Measurements from ENCODE around the gene SIM1. TPM values are rescaled to one million over a fixed set of nuclear protein-coding genes. Genes with fewer than 3 reads are reported as not detected.
"Not testable (repeated sequence)": the region's sequence is repeated elsewhere in the genome, so short reads cannot be mapped to it uniquely, and the experiment has no call there.

SIM1 gene
- total and polyA plus RNA-seq, 2 experiments from 2014 or later: 0.30 TPM; not detected in 1

DNA sequence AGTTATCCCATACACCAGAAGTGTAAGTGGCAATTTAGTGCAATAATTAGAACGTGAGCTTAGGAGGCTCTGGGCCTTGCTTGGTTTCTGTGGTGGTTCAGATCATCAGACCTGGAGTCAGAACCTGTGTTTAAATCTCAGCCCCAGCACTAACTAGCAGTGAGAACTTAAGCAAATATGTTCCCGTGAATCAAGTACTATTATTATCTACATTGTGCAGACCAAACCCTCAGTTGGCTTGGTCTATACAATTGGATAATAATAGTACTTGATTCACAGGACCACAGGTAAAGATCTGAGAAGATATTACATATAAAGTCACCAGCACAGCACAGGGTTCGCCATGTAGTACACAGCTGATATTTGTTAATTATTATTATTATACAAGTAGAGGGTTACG is 93.1 kb downstream of the SIM1 start:
- Histone ChIP-seq H3K27ac (no peak overlapping the region), H3K9me2 (replicated peaks; ENCODE audit: insufficient read depth) (no peaks in the 10 kb centered on the region), H2AFZ (no peak overlapping the region), H4K20me1 (ENCODE audit: insufficient read depth, poor library complexity, severe bottlenecking) (no peaks in the 10 kb centered on the region), H3K4me2 (no peak overlapping the region), H3K27me3 (no peaks in the 10 kb centered on the region), H3K4me3 (no peak overlapping the region), H3K9me3 (ENCODE audit: low read depth) (no peaks in the 10 kb centered on the region), H3K79me2 (no peaks in the 10 kb centered on the region), H3K4me1 (ENCODE audit: insufficient read depth) (no peaks in the 10 kb centered on the region), H3K36me3 (replicated peaks; ENCODE audit: insufficient read depth, low read depth) (no peaks in the 10 kb centered on the region)
- WGBS (ENCODE audit: low lambda C conversion rate, missing lambda C conversion rate): 88% methylated on average over 4 of the region's 4 CpGs
- TF ChIP-seq EZH2phosphoT487 (IDR thresholded peaks at IDR 0.05; ENCODE audit: low read depth, severe bottlenecking, unreplicated experiment) (no peak), EZH2 (IDR thresholded peaks at IDR 0.05; ENCODE audit: borderline replicate concordance) (no peak), CTCF (IDR thresholded peaks at IDR 0.05; ENCODE audit: poor library complexity) (no peak)
- DNase-seq (ENCODE audit: low spot score): no peak

DNA sequence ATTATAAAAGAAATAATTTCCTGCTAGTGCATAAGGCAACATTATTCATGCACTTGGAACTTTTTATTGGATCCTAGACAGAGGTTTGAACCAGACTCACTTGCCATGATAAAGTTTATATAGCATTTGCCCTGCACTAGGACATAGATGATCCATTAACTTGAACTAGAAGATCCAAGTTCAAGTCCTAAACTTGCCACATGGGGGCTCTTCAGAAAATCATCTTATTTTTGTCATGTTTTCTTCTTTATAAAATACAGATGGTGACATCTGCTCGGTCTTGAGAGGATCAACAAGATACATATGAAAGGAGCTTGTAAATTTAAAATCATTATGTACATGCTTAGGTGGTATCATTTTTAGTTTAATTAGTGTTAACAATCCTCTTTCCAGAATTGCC is 94.5 kb downstream of the SIM1 start:
- Histone ChIP-seq H3K79me2 (no peaks in the 10 kb centered on the region), H4K20me1 (ENCODE audit: insufficient read depth, poor library complexity, severe bottlenecking) (no peaks in the 10 kb centered on the region), H3K4me2 (no peak overlapping the region), H3K9me3 (ENCODE audit: low read depth) (no peaks in the 10 kb centered on the region), H2AFZ (no peak overlapping the region), H3K9me2 (replicated peaks; ENCODE audit: insufficient read depth) (no peaks in the 10 kb centered on the region), H3K36me3 (replicated peaks; ENCODE audit: insufficient read depth, low read depth) (no peaks in the 10 kb centered on the region), H3K27ac (no peak overlapping the region), H3K27me3 (no peaks in the 10 kb centered on the region), H3K4me1 (ENCODE audit: insufficient read depth) (no peaks in the 10 kb centered on the region), H3K4me3 (no peak overlapping the region)
- no peak for TF ChIP-seq EZH2 (IDR thresholded peaks at IDR 0.05; ENCODE audit: borderline replicate concordance)
- TF ChIP-seq EZH2phosphoT487 (IDR thresholded peaks at IDR 0.05; ENCODE audit: low read depth, severe bottlenecking, unreplicated experiment): no peak
- TF ChIP-seq CTCF (IDR thresholded peaks at IDR 0.05; ENCODE audit: poor library complexity): no peak
- DNase-seq (ENCODE audit: low spot score): no peak
- 70% methylated on average over 1 of the region's 1 CpG for WGBS (ENCODE audit: low lambda C conversion rate, missing lambda C conversion rate)

DNA sequence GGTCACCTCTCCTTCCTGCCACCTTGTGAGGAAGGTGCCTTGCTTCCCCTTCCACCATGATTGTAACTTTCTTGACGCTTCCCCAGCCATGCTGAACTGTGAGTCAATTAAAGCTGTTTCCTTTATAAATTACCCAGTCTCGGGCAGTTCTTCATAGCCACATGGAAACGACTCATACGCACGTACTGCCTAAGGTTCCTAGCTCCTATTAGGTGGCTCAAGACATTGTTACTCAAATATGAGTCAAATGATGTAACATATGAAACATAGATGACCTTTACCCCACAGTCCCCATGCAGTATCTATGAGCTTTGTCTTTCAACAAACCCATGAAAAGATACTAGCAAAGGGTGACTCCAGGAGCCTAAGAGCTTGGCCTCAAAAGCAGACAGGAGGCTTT is 98.3 kb downstream of the SIM1 start:
- TF ChIP-seq CTCF (IDR thresholded peaks at IDR 0.05; ENCODE audit: poor library complexity) (no peak), EZH2phosphoT487 (IDR thresholded peaks at IDR 0.05; ENCODE audit: low read depth, severe bottlenecking, unreplicated experiment) (no peak), EZH2 (IDR thresholded peaks at IDR 0.05; ENCODE audit: borderline replicate concordance) (no peak)
- Histone ChIP-seq H4K20me1 (ENCODE audit: insufficient read depth, poor library complexity, severe bottlenecking) (no peaks in the 10 kb centered on the region), H3K9me3 (ENCODE audit: low read depth) (no peaks in the 10 kb centered on the region), H3K36me3 (replicated peaks; ENCODE audit: insufficient read depth, low read depth) (no peaks in the 10 kb centered on the region), H3K4me2 (no peak overlapping the region), H3K4me1 (ENCODE audit: insufficient read depth) (no peaks in the 10 kb centered on the region), H3K9me2 (replicated peaks; ENCODE audit: insufficient read depth) (no peaks in the 10 kb centered on the region), H3K79me2 (no peaks in the 10 kb centered on the region), H3K27me3 (no peaks in the 10 kb centered on the region), H3K27ac (no peak overlapping the region), H2AFZ (no peak overlapping the region), H3K4me3 (no peak overlapping the region)
- 98% methylated on average over 5 of the region's 5 CpGs for WGBS (ENCODE audit: low lambda C conversion rate, missing lambda C conversion rate)
- DNase-seq (ENCODE audit: low spot score): peak; percentile 18

GRCh38 chr6:100363651-100364050 is 101.1 kb downstream of the SIM1 start:
- Histone ChIP-seq H3K4me1 (ENCODE audit: insufficient read depth) (no peaks in the 10 kb centered on the region), H3K79me2 (no peaks in the 10 kb centered on the region), H3K9me2 (replicated peaks; ENCODE audit: insufficient read depth) (no peaks in the 10 kb centered on the region), H3K4me3 (no peak overlapping the region), H2AFZ (no peak overlapping the region), H3K27me3 (no peaks in the 10 kb centered on the region), H3K9me3 (ENCODE audit: low read depth) (no peaks in the 10 kb centered on the region), H3K36me3 (replicated peaks; ENCODE audit: insufficient read depth, low read depth) (no peaks in the 10 kb centered on the region), H3K4me2 (no peak overlapping the region), H4K20me1 (ENCODE audit: insufficient read depth, poor library complexity, severe bottlenecking) (no peaks in the 10 kb centered on the region), H3K27ac (no peak overlapping the region)
- TF ChIP-seq EZH2 (IDR thresholded peaks at IDR 0.05; ENCODE audit: borderline replicate concordance): no peak
- no peak for TF ChIP-seq CTCF (IDR thresholded peaks at IDR 0.05; ENCODE audit: poor library complexity)
- TF ChIP-seq EZH2phosphoT487 (IDR thresholded peaks at IDR 0.05; ENCODE audit: low read depth, severe bottlenecking, unreplicated experiment): no peak
- no peak for DNase-seq (ENCODE audit: low spot score)
- 65% methylated on average over 1 of the region's 1 CpG for WGBS (ENCODE audit: low lambda C conversion rate, missing lambda C conversion rate)

GRCh38 chr6:100354736-100355641 is 109.7 kb downstream of the SIM1 start:
- H4K20me1 ChIP-seq (ENCODE audit: insufficient read depth, poor library complexity, severe bottlenecking); H3K79me2 ChIP-seq; H3K36me3 ChIP-seq (replicated peaks; ENCODE audit: insufficient read depth, low read depth); H3K4me2 ChIP-seq; H3K4me3 ChIP-seq; H2AFZ ChIP-seq; H3K4me1 ChIP-seq (ENCODE audit: insufficient read depth); H3K9me2 ChIP-seq (replicated peaks; ENCODE audit: insufficient read depth); DNase-seq (ENCODE audit: low spot score); H3K9me3 ChIP-seq (ENCODE audit: low read depth); H3K27ac ChIP-seq; H3K27me3 ChIP-seq: not testable (repeated sequence)
- 63% methylated on average over 33 of the region's 35 CpGs for WGBS (ENCODE audit: low lambda C conversion rate, missing lambda C conversion rate)

Data from hepatocyte (in vitro differentiated cells).